IPS-18a (cell line): ENCODE results near the gene RPS26.

ENCODE experiments used
- H3K27ac ChIP-seq: one replicate; pipeline ENCODE4 v1.5.1; 2013; ENCODE audit warnings: low read length
- H3K27me3 ChIP-seq: one replicate; pipeline ENCODE4 v1.6.1; 2013; ENCODE audit warnings: mild to moderate bottlenecking, low read length; ENCODE audit not compliant: control insufficient read depth, insufficient read depth
- H3K36me3 ChIP-seq: one replicate; pipeline ENCODE4 v1.6.1; 2013; ENCODE audit warnings: low read depth, low read length; ENCODE audit not compliant: control insufficient read depth
- H3K4me1 ChIP-seq: one replicate; pipeline ENCODE4 v1.6.1; 2013; ENCODE audit warnings: low read depth, low read length; ENCODE audit not compliant: control insufficient read depth
- H3K4me3 ChIP-seq: one replicate; pipeline ENCODE4 v1.5.1; 2013; ENCODE audit warnings: low read length
- H3K9ac ChIP-seq: one replicate; pipeline ENCODE4 v1.6.1; 2013; ENCODE audit warnings: mild to moderate bottlenecking, low read length, moderate library complexity
- H3K9me3 ChIP-seq: one replicate; pipeline ENCODE4 v1.6.1; 2013; ENCODE audit warnings: low read depth, low read length; ENCODE audit not compliant: control insufficient read depth

Gene RPS26

GRCh38 chr12:56080556-56081138, 38.9 kb downstream of the RPS26 start:
- no peaks in the 10 kb centered on the region for H3K27me3 ChIP-seq
- peak overlapping the region; percentile 86 for H3K4me3 ChIP-seq
- H3K4me1 ChIP-seq: peaks cover 14% of the 10 kb centered on the region
- no peaks in the 10 kb centered on the region for H3K36me3 ChIP-seq
- no peak overlapping the region for H3K27ac ChIP-seq
- peak overlapping the region; percentile 60 for H3K9ac ChIP-seq
- H3K9me3 ChIP-seq: no peaks in the 10 kb centered on the region

- H3K4me3 ChIP-seq: peak overlapping the region; percentile 86
- H3K4me1 ChIP-seq: peaks cover 14% of the 10 kb centered on the region
- peak overlapping the region; percentile 60 for H3K9ac ChIP-seq
- no peaks in the 10 kb centered on the region for H3K9me3 ChIP-seq
- no peaks in the 10 kb centered on the region for H3K27me3 ChIP-seq
- peaks cover 8% of the 10 kb centered on the region for H3K36me3 ChIP-seq
- H3K27ac ChIP-seq: no peak overlapping the region
Observed at GRCh38 chr12:56081393-56082347, 40.0 kb downstream of the RPS26 start.

GRCh38 chr12:56082382-56082781, 40.7 kb downstream of the RPS26 start:
- peaks cover 14% of the 10 kb centered on the region for H3K4me1 ChIP-seq
- H3K27me3 ChIP-seq: no peaks in the 10 kb centered on the region
- no peak overlapping the region for H3K9ac ChIP-seq
- no peak overlapping the region for H3K27ac ChIP-seq
- H3K9me3 ChIP-seq: no peaks in the 10 kb centered on the region
- H3K36me3 ChIP-seq: peaks cover 14% of the 10 kb centered on the region
- H3K4me3 ChIP-seq: no peak overlapping the region

GRCh38 chr12:56082967-56083366, 41.2 kb downstream of the RPS26 start:
- Histone ChIP-seq H3K4me1 (peaks cover 14% of the 10 kb centered on the region), H3K27me3 (no peaks in the 10 kb centered on the region), H3K9ac (no peak overlapping the region), H3K27ac (no peak overlapping the region), H3K4me3 (no peak overlapping the region), H3K9me3 (no peaks in the 10 kb centered on the region), H3K36me3 (peaks cover 19% of the 10 kb centered on the region)

- H3K27ac ChIP-seq: no peak overlapping the region
- H3K9me3 ChIP-seq: no peaks in the 10 kb centered on the region
- H3K4me3 ChIP-seq: no peak overlapping the region
- peaks cover 9% of the 10 kb centered on the region for H3K4me1 ChIP-seq
- peaks cover 35% of the 10 kb centered on the region for H3K36me3 ChIP-seq
- H3K9ac ChIP-seq: no peak overlapping the region
- no peaks in the 10 kb centered on the region for H3K27me3 ChIP-seq
Observed at GRCh38 chr12:56084958-56085543, 43.3 kb downstream of the RPS26 start.

GRCh38 chr12:56086096-56086495, 44.4 kb downstream of the RPS26 start:
- no peak overlapping the region for H3K4me3 ChIP-seq
- peaks cover 39% of the 10 kb centered on the region for H3K36me3 ChIP-seq
- no peaks in the 10 kb centered on the region for H3K9me3 ChIP-seq
- H3K27me3 ChIP-seq: no peaks in the 10 kb centered on the region
- no peak overlapping the region for H3K9ac ChIP-seq
- H3K4me1 ChIP-seq: peaks cover 7% of the 10 kb centered on the region
- H3K27ac ChIP-seq: no peak overlapping the region

- no peak overlapping the region for H3K27ac ChIP-seq
- H3K36me3 ChIP-seq: peaks cover 41% of the 10 kb centered on the region
- no peaks in the 10 kb centered on the region for H3K9me3 ChIP-seq
- peaks cover 2% of the 10 kb centered on the region for H3K4me1 ChIP-seq
- no peak overlapping the region for H3K4me3 ChIP-seq
- H3K27me3 ChIP-seq: no peaks in the 10 kb centered on the region
- no peak overlapping the region for H3K9ac ChIP-seq
Observed at GRCh38 chr12:56086608-56087007, 44.9 kb downstream of the RPS26 start.

GRCh38 chr12:56087220-56087619, 45.5 kb downstream of the RPS26 start:
- Histone ChIP-seq H3K9ac (no peak overlapping the region), H3K27ac (no peak overlapping the region), H3K36me3 (peaks cover 42% of the 10 kb centered on the region), H3K4me3 (no peak overlapping the region), H3K27me3 (no peaks in the 10 kb centered on the region), H3K9me3 (no peaks in the 10 kb centered on the region), H3K4me1 (no peaks in the 10 kb centered on the region)
